Body of pancreas (tissue), 4 donors: ENCODE data around the gene SOWAHA.

Experiments
- CTCF ChIP-seq, 7 experiments: fragments of 450-650 bp in 4 of 7; fragments of 200-600 bp in 3 of 7; sonication (generic) in 3 of 7; IDR thresholded peaks; one replicate each; pipeline ENCODE4 v1.5.1; 2016 to 2019; ENCODE audit warnings: antibody characterized with exemption in 7 of 7
- POLR2A ChIP-seq, 3 donors: fragments of 450-650 bp; IDR thresholded peaks; one replicate each; pipeline ENCODE4 v1.6.1; 2016; ENCODE audit warnings: antibody characterized with exemption in 3 of 3, mild to moderate bottlenecking in 2 of 3

GRCh38 chr5:132848270-132848669, 35.2 kb downstream of the SOWAHA start:
- TF ChIP-seq CTCF (IDR thresholded peaks at IDR 0.05) (no peak), POLR2A (IDR thresholded peaks at IDR 0.05) (no peak)
